ENCODE measurements around the gene LASP1NB.

Gene LASP1NB

GRCh38 chr17:38891441-38891840, 34.0 kb upstream of the LASP1NB start:
- Histone ChIP-seq H3K9ac (ENCODE audit: low read length) (no peak overlapping the region), H2AFZ (ENCODE audit: insufficient read depth, low read length, poor library complexity) (no peak overlapping the region), H3K4me1 (ENCODE audit: control insufficient read depth in 1 of 2, insufficient read depth in 2 of 2, low read length in 2 of 2) (peaks cover 0 to 4% of the 10 kb centered on the region in 2 experiments), H3K36me3 (ENCODE audit: control insufficient read depth in 1 of 2, insufficient read depth in 2 of 2, low read length in 2 of 2) (peaks cover 77 to 83% of the 10 kb centered on the region in 2 experiments), H2BK5ac (ENCODE audit: low read depth, low read length, poor library complexity) (no peak overlapping the region), H3K4ac (ENCODE audit: low read depth, low read length) (no peak overlapping the region), H3K79me1 (ENCODE audit: low read length) (no peaks in the 10 kb centered on the region), H3K9me3 (ENCODE audit: insufficient read depth, low read depth, low read length) (peaks cover 2% of the 10 kb centered on the region), H3K14ac (ENCODE audit: low read length) (no peak overlapping the region), H4K91ac (ENCODE audit: low read depth, low read length) (no peak overlapping the region), H2BK12ac (ENCODE audit: low read length) (no peak overlapping the region), H4K12ac (ENCODE audit: low read depth, low read length) (no peak overlapping the region), H3K4me3 (ENCODE audit: low read depth, low read length) (no peak overlapping the region), H3K4me2 (ENCODE audit: low read length) (no peak overlapping the region), H3K27ac (ENCODE audit: low read depth, low read length) (no peak overlapping the region), H3K27me3 (ENCODE audit: insufficient read depth, low read length) (no peaks in the 10 kb centered on the region), H2AK5ac (ENCODE audit: low read length) (no peak overlapping the region), H3K23ac (ENCODE audit: low read length) (no peak overlapping the region), H2BK120ac (ENCODE audit: insufficient read depth, low read length, poor library complexity) (no peak overlapping the region), H3K18ac (ENCODE audit: low read length) (no peak overlapping the region), H3K79me2 (ENCODE audit: control insufficient read depth, insufficient read depth, low read length, poor library complexity) (peaks cover 3% of the 10 kb centered on the region), H4K8ac (ENCODE audit: low read depth, low read length) (no peak overlapping the region)
- no CpG with 5 or more reads among the region's 8 CpGs for whole genome bisulfite sequencing (ENCODE audit: extremely low coverage, insufficient coverage, insufficient read length)
- no peak for DNase-seq

GRCh38 chr17:38892083-38892482, 33.3 kb upstream of the LASP1NB start:
- Histone ChIP-seq H3K9me3 (ENCODE audit: insufficient read depth, low read depth, low read length) (peaks cover 2% of the 10 kb centered on the region), H2BK120ac (ENCODE audit: insufficient read depth, low read length, poor library complexity) (no peak overlapping the region), H3K4me2 (ENCODE audit: low read length) (no peak overlapping the region), H3K79me2 (ENCODE audit: control insufficient read depth, insufficient read depth, low read length, poor library complexity) (peaks cover 3% of the 10 kb centered on the region), H3K79me1 (ENCODE audit: low read length) (no peaks in the 10 kb centered on the region), H2AK5ac (ENCODE audit: low read length) (no peak overlapping the region), H4K12ac (ENCODE audit: low read depth, low read length) (no peak overlapping the region), H2AFZ (ENCODE audit: insufficient read depth, low read length, poor library complexity) (no peak overlapping the region), H3K36me3 (ENCODE audit: control insufficient read depth in 1 of 2, insufficient read depth in 2 of 2, low read length in 2 of 2) (peaks cover 78 to 84% of the 10 kb centered on the region in 2 experiments), H4K91ac (ENCODE audit: low read depth, low read length) (no peak overlapping the region), H3K14ac (ENCODE audit: low read length) (no peak overlapping the region), H3K4me1 (ENCODE audit: control insufficient read depth in 1 of 2, insufficient read depth in 2 of 2, low read length in 2 of 2) (peaks cover 0 to 4% of the 10 kb centered on the region in 2 experiments), H3K27ac (ENCODE audit: low read depth, low read length) (no peak overlapping the region), H3K4ac (ENCODE audit: low read depth, low read length) (no peak overlapping the region), H3K9ac (ENCODE audit: low read length) (no peak overlapping the region), H3K4me3 (ENCODE audit: low read depth, low read length) (no peak overlapping the region), H4K8ac (ENCODE audit: low read depth, low read length) (no peak overlapping the region), H3K18ac (ENCODE audit: low read length) (no peak overlapping the region), H3K23ac (ENCODE audit: low read length) (no peak overlapping the region), H2BK5ac (ENCODE audit: low read depth, low read length, poor library complexity) (no peak overlapping the region), H3K27me3 (ENCODE audit: insufficient read depth, low read length) (no peaks in the 10 kb centered on the region), H2BK12ac (ENCODE audit: low read length) (no peak overlapping the region)
- no CpG with 5 or more reads among the region's 4 CpGs for WGBS (ENCODE audit: extremely low coverage, insufficient coverage, insufficient read length)
- no peak for DNase-seq

- no peak overlapping the region for H4K91ac ChIP-seq (ENCODE audit: low read depth, low read length)
- H3K18ac ChIP-seq (ENCODE audit: low read length) = no peak overlapping the region
- no peak overlapping the region for H2BK12ac ChIP-seq (ENCODE audit: low read length)
- no peak overlapping the region for H3K4me3 ChIP-seq (ENCODE audit: low read depth, low read length)
- no peak overlapping the region for H2BK120ac ChIP-seq (ENCODE audit: insufficient read depth, low read length, poor library complexity)
- H3K36me3 ChIP-seq (ENCODE audit: control insufficient read depth in 1 of 2, insufficient read depth in 2 of 2, low read length in 2 of 2) = peaks cover 76 to 84% of the 10 kb centered on the region in 2 experiments
- no peak overlapping the region for H3K23ac ChIP-seq (ENCODE audit: low read length)
- H3K4ac ChIP-seq (ENCODE audit: low read depth, low read length) = no peak overlapping the region
- no peak overlapping the region for H2AFZ ChIP-seq (ENCODE audit: insufficient read depth, low read length, poor library complexity)
- no peaks in the 10 kb centered on the region for H3K79me2 ChIP-seq (ENCODE audit: control insufficient read depth, insufficient read depth, low read length, poor library complexity)
- no CpG with 5 or more reads among the region's 13 CpGs for WGBS (ENCODE audit: extremely low coverage, insufficient coverage, insufficient read length)
- H3K9ac ChIP-seq (ENCODE audit: low read length) = no peak overlapping the region
- no peak overlapping the region for H3K27ac ChIP-seq (ENCODE audit: low read depth, low read length)
- H4K12ac ChIP-seq (ENCODE audit: low read depth, low read length) = no peak overlapping the region
- peaks cover 0 to 4% of the 10 kb centered on the region in 2 experiments for H3K4me1 ChIP-seq (ENCODE audit: control insufficient read depth in 1 of 2, insufficient read depth in 2 of 2, low read length in 2 of 2)
- H3K9me3 ChIP-seq (ENCODE audit: insufficient read depth, low read depth, low read length) = peaks cover 2% of the 10 kb centered on the region
- DNase-seq = no peak
- no peaks in the 10 kb centered on the region for H3K27me3 ChIP-seq (ENCODE audit: insufficient read depth, low read length)
- H2AK5ac ChIP-seq (ENCODE audit: low read length) = no peak overlapping the region
- no peak overlapping the region for H3K14ac ChIP-seq (ENCODE audit: low read length)
- no peak overlapping the region for H4K8ac ChIP-seq (ENCODE audit: low read depth, low read length)
- no peak overlapping the region for H2BK5ac ChIP-seq (ENCODE audit: low read depth, low read length, poor library complexity)
- no peaks in the 10 kb centered on the region for H3K79me1 ChIP-seq (ENCODE audit: low read length)
- H3K4me2 ChIP-seq (ENCODE audit: low read length) = no peak overlapping the region
Observed at GRCh38 chr17:38892620-38893019, 32.8 kb upstream of the LASP1NB start.

GRCh38 chr17:38893113-38893512, 32.3 kb upstream of the LASP1NB start:
- H3K4me1 ChIP-seq (ENCODE audit: control insufficient read depth in 1 of 2, insufficient read depth in 2 of 2, low read length in 2 of 2) = peaks cover 0 to 4% of the 10 kb centered on the region in 2 experiments
- no peak overlapping the region for H3K23ac ChIP-seq (ENCODE audit: low read length)
- no peaks in the 10 kb centered on the region for H3K79me1 ChIP-seq (ENCODE audit: low read length)
- no peak overlapping the region for H4K8ac ChIP-seq (ENCODE audit: low read depth, low read length)
- no peak overlapping the region for H2AFZ ChIP-seq (ENCODE audit: insufficient read depth, low read length, poor library complexity)
- no peak overlapping the region for H3K4me2 ChIP-seq (ENCODE audit: low read length)
- H3K36me3 ChIP-seq (ENCODE audit: control insufficient read depth in 1 of 2, insufficient read depth in 2 of 2, low read length in 2 of 2) = peaks cover 76 to 84% of the 10 kb centered on the region in 2 experiments
- H3K27me3 ChIP-seq (ENCODE audit: insufficient read depth, low read length) = no peaks in the 10 kb centered on the region
- DNase-seq = no peak
- no peak overlapping the region for H3K4ac ChIP-seq (ENCODE audit: low read depth, low read length)
- H3K9ac ChIP-seq (ENCODE audit: low read length) = no peak overlapping the region
- no peak overlapping the region for H2BK5ac ChIP-seq (ENCODE audit: low read depth, low read length, poor library complexity)
- no peak overlapping the region for H2BK12ac ChIP-seq (ENCODE audit: low read length)
- H3K18ac ChIP-seq (ENCODE audit: low read length) = no peak overlapping the region
- no peak overlapping the region for H4K12ac ChIP-seq (ENCODE audit: low read depth, low read length)
- no CpG with 5 or more reads among the region's 5 CpGs for WGBS (ENCODE audit: extremely low coverage, insufficient coverage, insufficient read length)
- H2AK5ac ChIP-seq (ENCODE audit: low read length) = no peak overlapping the region
- no peak overlapping the region for H3K4me3 ChIP-seq (ENCODE audit: low read depth, low read length)
- no peaks in the 10 kb centered on the region for H3K79me2 ChIP-seq (ENCODE audit: control insufficient read depth, insufficient read depth, low read length, poor library complexity)
- no peak overlapping the region for H3K14ac ChIP-seq (ENCODE audit: low read length)
- no peak overlapping the region for H3K27ac ChIP-seq (ENCODE audit: low read depth, low read length)
- H4K91ac ChIP-seq (ENCODE audit: low read depth, low read length) = no peak overlapping the region
- no peak overlapping the region for H2BK120ac ChIP-seq (ENCODE audit: insufficient read depth, low read length, poor library complexity)
- H3K9me3 ChIP-seq (ENCODE audit: insufficient read depth, low read depth, low read length) = peaks cover 2% of the 10 kb centered on the region
